Mesenchymal stem cell (in vitro differentiated cells and primary cell): Measurements from ENCODE around the gene EFCAB3.
A peak's percentile ranks its signal among the peaks of the same experiment; 100 is the strongest.
"Not testable (repeated sequence)": the region's sequence is repeated elsewhere in the genome, so short reads cannot be mapped to it uniquely, and the experiment has no call there.

Experiments used
- DNase-seq: peaks from one replicate; pipeline ENCODE4 v3.0.0-alpha.2; 2013
- H2AFZ ChIP-seq: one replicate; pipeline ENCODE4 v1.6.1; 2013; ENCODE audit warnings: low read depth, mild to moderate bottlenecking, control low read depth, inconsistent platforms, low read length, moderate library complexity
- H2AK5ac ChIP-seq: 2 replicates; pipeline ENCODE4 v1.6.1; 2013; ENCODE audit warnings: low read length, moderate library complexity, mild to moderate bottlenecking, inconsistent platforms; ENCODE audit not compliant: severe bottlenecking
- H2BK120ac ChIP-seq: one replicate; pipeline ENCODE4 v1.6.1; 2013; ENCODE audit warnings: low read depth, mild to moderate bottlenecking, inconsistent platforms, low read length, moderate library complexity
- H2BK12ac ChIP-seq, 2 experiments: one replicate each; pipeline ENCODE4 v1.6.1; 2013; ENCODE audit warnings: inconsistent platforms in 2 of 2, low read length in 2 of 2, mild to moderate bottlenecking in 2 of 2, moderate library complexity in 2 of 2, control low read depth in 1 of 2
- H2BK15ac ChIP-seq: one replicate; pipeline ENCODE4 v1.6.1; 2013; ENCODE audit warnings: mild to moderate bottlenecking, low read depth, inconsistent platforms; ENCODE audit not compliant: poor library complexity, severe bottlenecking
- H2BK5ac ChIP-seq: 2 replicates; pipeline ENCODE4 v1.6.1; 2013; ENCODE audit warnings: low read depth, mild to moderate bottlenecking, low read length, control low read depth, inconsistent platforms; ENCODE audit not compliant: poor library complexity, severe bottlenecking
- H3K14ac ChIP-seq, 2 experiments: one replicate each; pipeline ENCODE4 v1.6.1; 2013; ENCODE audit warnings: inconsistent platforms in 2 of 2, low read length in 2 of 2, control low read depth in 1 of 2, mild to moderate bottlenecking in 1 of 2, moderate library complexity in 1 of 2
- H3K18ac ChIP-seq, 2 experiments: one replicate each; pipeline ENCODE4 v1.6.1; 2013; ENCODE audit warnings: inconsistent platforms in 2 of 2, low read length in 2 of 2, control low read depth in 1 of 2, low read depth in 1 of 2, mild to moderate bottlenecking in 1 of 2
- H3K23ac ChIP-seq, 2 experiments: one replicate each; pipeline ENCODE4 v1.6.1; 2013; ENCODE audit warnings: inconsistent platforms in 2 of 2, low read length in 2 of 2, mild to moderate bottlenecking in 2 of 2, moderate library complexity in 2 of 2, control low read depth in 1 of 2
- H3K27ac ChIP-seq: 2 replicates; pipeline ENCODE4 v1.5.1; 2013; ENCODE audit warnings: mild to moderate bottlenecking, moderate library complexity, low read length, control low read depth, inconsistent platforms; ENCODE audit not compliant: poor library complexity, severe bottlenecking
- H3K27me3 ChIP-seq, 2 experiments: 2 replicates each; pipeline versions ENCODE4 v1.6.1 to v1.7.0; 2013; ENCODE audit warnings: low read length in 2 of 2, mild to moderate bottlenecking in 2 of 2, moderate library complexity in 2 of 2, control low read depth in 1 of 2, inconsistent platforms in 1 of 2; ENCODE audit not compliant: control insufficient read depth in 1 of 2, insufficient read depth in 1 of 2
- H3K36me3 ChIP-seq, 2 experiments: 2 replicates each; pipeline versions ENCODE4 v1.6.1 to v1.7.0; 2013; ENCODE audit warnings: low read length in 2 of 2, control low read depth in 1 of 2, inconsistent platforms in 1 of 2, low read depth in 1 of 2, mild to moderate bottlenecking in 1 of 2; ENCODE audit not compliant: insufficient read depth in 2 of 2, control insufficient read depth in 1 of 2
- H3K4ac ChIP-seq, 2 experiments: one replicate each; pipeline ENCODE4 v1.6.1; 2013; ENCODE audit warnings: inconsistent platforms in 2 of 2, low read length in 2 of 2, mild to moderate bottlenecking in 2 of 2, moderate library complexity in 2 of 2, control low read depth in 1 of 2, low read depth in 1 of 2
- H3K4me1 ChIP-seq: 2 replicates; pipeline ENCODE4 v1.6.1; 2013; ENCODE audit warnings: low read depth, low read length, control low read depth; ENCODE audit not compliant: control insufficient read depth, insufficient read depth
- H3K4me2 ChIP-seq: 2 replicates; pipeline ENCODE4 v1.6.1; 2013; ENCODE audit warnings: low read length, mild to moderate bottlenecking, inconsistent platforms; ENCODE audit not compliant: poor library complexity, severe bottlenecking
- H3K4me3 ChIP-seq, 2 experiments: 2 replicates each; pipeline versions ENCODE4 v1.5.1 to v1.7.0; 2013; ENCODE audit warnings: low read length in 2 of 2, mild to moderate bottlenecking in 2 of 2, control low read depth in 1 of 2, low read depth in 1 of 2; ENCODE audit not compliant: insufficient read depth in 1 of 2
- H3K79me1 ChIP-seq: replicated peaks from 2 replicates; pipeline ENCODE4 v1.6.1; 2013; ENCODE audit warnings: mild to moderate bottlenecking, control low read depth, low read length, inconsistent platforms; ENCODE audit not compliant: poor library complexity, severe bottlenecking
- H3K9ac ChIP-seq: 2 replicates; pipeline ENCODE4 v1.7.0; 2013; ENCODE audit warnings: mild to moderate bottlenecking, low read length, moderate library complexity
- H3K9me3 ChIP-seq: 2 replicates; pipeline ENCODE4 v1.7.0; 2013; ENCODE audit warnings: mild to moderate bottlenecking, low read length; ENCODE audit not compliant: control insufficient read depth
- H4K8ac ChIP-seq: one replicate; pipeline ENCODE4 v1.6.1; 2013; ENCODE audit warnings: inconsistent platforms, mild to moderate bottlenecking, low read length, moderate library complexity
- H4K91ac ChIP-seq: one replicate; pipeline ENCODE4 v1.6.1; 2013; ENCODE audit warnings: mild to moderate bottlenecking, low read length, inconsistent platforms
- WGBS: methylation state at CpG from one replicate; pipeline ENCODE4 v1.1.7; 2013; ENCODE audit warnings: mixed read lengths; 5-methylcytosine and 5-hydroxymethylcytosine counted together

The EFCAB3 gene

DNA sequence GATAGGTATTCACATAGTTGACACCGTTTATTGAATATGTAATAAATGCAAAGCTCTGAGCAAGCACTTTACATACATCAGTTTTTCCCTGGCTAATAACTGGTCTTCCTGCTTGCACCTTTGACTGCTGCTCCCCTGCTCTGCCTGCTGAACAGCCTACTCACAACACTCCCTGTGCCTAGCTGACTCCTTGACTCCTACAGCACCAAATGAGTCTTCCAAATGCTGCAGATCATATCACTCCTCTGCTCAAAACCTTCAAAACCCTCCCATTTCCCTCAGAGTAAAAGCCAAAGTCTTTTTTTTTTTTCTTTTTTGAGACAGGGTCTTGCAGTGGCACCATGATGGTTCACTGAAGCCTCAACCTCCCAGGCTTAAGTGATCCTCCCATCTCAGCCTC, 18.5 kb downstream of the EFCAB3 start:
- H2BK5ac ChIP-seq: no peak overlapping the region
- no peak overlapping the region for H2AK5ac ChIP-seq
- no peak overlapping the region for H2AFZ ChIP-seq
- no peaks in the 10 kb centered on the region for H3K36me3 ChIP-seq
- 93% methylated on average over 1 of the region's 1 CpG for WGBS
- no peak for DNase-seq
- no peak overlapping the region for H4K8ac ChIP-seq
- no peak overlapping the region for H3K23ac ChIP-seq
- no peak overlapping the region for H3K27ac ChIP-seq
- no peak overlapping the region for H3K9ac ChIP-seq
- H2BK120ac ChIP-seq: no peak overlapping the region
- H3K27me3 ChIP-seq: peaks cover 9 to 21% of the 10 kb centered on the region in 2 experiments
- no peaks in the 10 kb centered on the region for H3K9me3 ChIP-seq
- H3K4me1 ChIP-seq: no peaks in the 10 kb centered on the region
- H3K14ac ChIP-seq: no peak overlapping the region
- no peak overlapping the region for H3K4ac ChIP-seq
- H3K18ac ChIP-seq: no peak overlapping the region
- no peaks in the 10 kb centered on the region for H3K79me1 ChIP-seq
- H4K91ac ChIP-seq: no peak overlapping the region
- H3K4me3 ChIP-seq: no peak overlapping the region
- H2BK15ac ChIP-seq: no peak overlapping the region
- H2BK12ac ChIP-seq: no peak overlapping the region
- no peak overlapping the region for H3K4me2 ChIP-seq

DNA sequence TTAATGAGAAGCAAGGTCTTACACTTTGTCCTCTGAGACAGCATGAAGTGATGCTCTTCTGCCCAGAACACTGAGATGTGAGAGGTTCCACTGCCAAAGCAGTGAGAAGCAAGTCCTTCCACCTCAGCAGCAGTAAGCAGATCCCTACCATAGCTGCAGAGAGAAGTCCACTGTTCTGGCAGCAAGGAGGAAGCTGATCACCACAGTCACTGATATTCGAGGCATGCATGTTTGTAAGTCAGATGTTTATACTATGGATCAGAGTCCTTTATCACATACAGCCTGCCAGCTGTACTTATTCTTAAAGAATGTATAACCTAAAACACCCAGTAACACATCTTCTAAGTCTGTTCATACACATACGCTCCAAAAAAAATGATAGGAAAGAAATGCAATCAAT, 25.1 kb downstream of the EFCAB3 start:
- H4K8ac ChIP-seq: no peak overlapping the region
- no CpG with 5 or more reads among the region's 2 CpGs for WGBS
- no peaks in the 10 kb centered on the region for H3K9me3 ChIP-seq
- H3K27me3 ChIP-seq: peaks cover 0 to 12% of the 10 kb centered on the region in 2 experiments
- no peak overlapping the region for H4K91ac ChIP-seq
- no peak overlapping the region for H2BK5ac ChIP-seq
- H3K36me3 ChIP-seq: no peaks in the 10 kb centered on the region
- peak; percentile 7 for DNase-seq
- H3K9ac ChIP-seq: no peak overlapping the region
- H3K23ac ChIP-seq: no peak overlapping the region
- no peaks in the 10 kb centered on the region for H3K4me1 ChIP-seq
- H3K18ac ChIP-seq: no peak overlapping the region
- no peaks in the 10 kb centered on the region for H3K79me1 ChIP-seq
- H3K4me3 ChIP-seq: no peak overlapping the region
- no peak overlapping the region for H3K4me2 ChIP-seq
- no peak overlapping the region for H2AFZ ChIP-seq
- H2AK5ac ChIP-seq: no peak overlapping the region
- H3K27ac ChIP-seq: no peak overlapping the region
- no peak overlapping the region for H2BK15ac ChIP-seq
- H3K14ac ChIP-seq: no peak overlapping the region
- H3K4ac ChIP-seq: no peak overlapping the region
- H2BK120ac ChIP-seq: no peak overlapping the region
- H2BK12ac ChIP-seq: no peak overlapping the region

DNA sequence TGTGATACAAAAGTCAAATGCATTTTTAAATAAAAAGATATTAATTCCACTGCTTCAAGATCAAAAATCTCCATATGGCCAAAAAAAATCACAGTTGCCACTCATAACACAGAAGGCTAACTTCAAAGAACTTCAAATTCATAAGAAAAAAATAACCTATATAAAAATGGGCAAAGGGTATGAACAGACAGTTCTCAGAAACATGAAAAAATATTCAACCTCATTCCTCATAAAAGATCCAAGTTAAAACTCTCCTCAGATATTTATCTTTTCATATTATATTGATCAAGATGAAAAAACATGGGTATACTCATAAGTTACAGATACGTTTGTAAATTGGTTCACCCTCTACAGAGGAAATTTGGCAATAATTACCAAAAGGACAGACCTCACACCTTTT, 32.7 kb downstream of the EFCAB3 start:
- not testable (repeated sequence) for H2BK12ac ChIP-seq, H3K14ac ChIP-seq, H2AK5ac ChIP-seq, H3K4me3 ChIP-seq, H3K27ac ChIP-seq, H4K8ac ChIP-seq, H3K4ac ChIP-seq, H3K9me3 ChIP-seq, H3K79me1 ChIP-seq, H2BK15ac ChIP-seq, H3K27me3 ChIP-seq, H3K18ac ChIP-seq, H4K91ac ChIP-seq, DNase-seq, H3K4me2 ChIP-seq, H2AFZ ChIP-seq, H3K4me1 ChIP-seq, H2BK5ac ChIP-seq, H3K36me3 ChIP-seq, H3K9ac ChIP-seq, H3K23ac ChIP-seq, H2BK120ac ChIP-seq
- 81% methylated on average over 1 of the region's 1 CpG for WGBS

DNA sequence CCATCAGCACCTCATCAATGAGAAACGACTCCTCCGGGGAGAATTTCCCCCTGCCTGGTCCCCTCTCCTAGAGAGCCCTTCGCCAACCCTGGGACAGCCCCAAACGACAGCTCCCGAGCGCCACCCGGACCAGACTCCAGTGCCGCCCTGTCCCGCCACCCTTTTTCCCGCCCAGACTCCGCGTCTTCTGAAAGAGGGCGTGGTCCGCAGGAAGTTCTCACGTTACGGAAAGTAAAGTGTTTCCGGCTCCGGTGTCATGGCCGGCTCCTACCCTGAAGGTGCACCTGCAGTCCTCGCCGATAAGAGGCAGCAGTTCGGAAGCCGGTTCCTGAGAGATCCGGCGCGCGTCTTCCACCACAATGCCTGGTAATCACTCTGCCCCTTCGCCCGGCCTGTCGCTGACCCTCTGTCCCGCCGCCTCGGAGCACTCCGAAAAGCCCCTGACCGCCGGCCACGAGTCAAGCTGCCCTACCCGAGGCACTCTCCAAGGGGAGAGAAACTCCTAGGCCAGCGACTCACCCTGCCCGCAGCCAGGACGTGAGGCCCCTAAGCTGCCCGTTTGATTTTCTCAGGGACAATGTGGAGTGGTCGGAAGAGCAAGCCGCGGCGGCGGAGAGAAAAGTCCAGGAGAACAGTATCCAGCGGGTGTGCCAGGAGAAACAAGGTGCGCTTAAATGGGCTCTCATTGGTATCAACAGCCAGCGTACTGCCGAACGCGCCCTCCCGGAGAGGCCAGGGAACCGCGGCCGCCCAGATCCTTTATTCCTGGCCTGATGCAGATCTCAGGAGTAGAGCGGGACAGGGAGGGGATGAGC, 43.5 kb downstream of the EFCAB3 start, which contains the start of gene METTL2A:
Gene METTL2A (plus strand): TSS at position 251 of the 815 bp plus-strand sequence. CDS start 6 bp downstream, at position 257.
- H3K27ac ChIP-seq: peak within 1 kb of the TSS; percentile 57
- not testable (repeated sequence) for H4K91ac ChIP-seq, H2BK5ac ChIP-seq, H2BK120ac ChIP-seq, H2AK5ac ChIP-seq, H2BK15ac ChIP-seq, H2BK12ac ChIP-seq, H3K4me1 ChIP-seq, H3K9me3 ChIP-seq, H3K27me3 ChIP-seq, H3K23ac ChIP-seq, H3K79me1 ChIP-seq
- WGBS: under 1% methylated on average over 58 of the region's 58 CpGs
- peak; percentile 87 for DNase-seq
- peak within 1 kb of the TSS; percentile 86 for H3K4me2 ChIP-seq
- H4K8ac ChIP-seq: peak within 1 kb of the TSS; percentile 90
- H3K4ac ChIP-seq: peak within 1 kb of the TSS in 1 of 2 experiments; percentile 32
- peaks cover 3 to 16% of the 10 kb centered on the region in 2 experiments for H3K36me3 ChIP-seq
- peak within 1 kb of the TSS; percentile 81 to 90 for H3K4me3 ChIP-seq
- H3K9ac ChIP-seq: peak within 1 kb of the TSS; percentile 86
- peak within 1 kb of the TSS in 1 of 2 experiments; percentile 12 for H3K14ac ChIP-seq
- peak within 1 kb of the TSS; percentile 54 for H2AFZ ChIP-seq
- H3K18ac ChIP-seq: peak within 1 kb of the TSS; percentile 16 to 33
